ENCODE data around the gene CNST.

DNA sequence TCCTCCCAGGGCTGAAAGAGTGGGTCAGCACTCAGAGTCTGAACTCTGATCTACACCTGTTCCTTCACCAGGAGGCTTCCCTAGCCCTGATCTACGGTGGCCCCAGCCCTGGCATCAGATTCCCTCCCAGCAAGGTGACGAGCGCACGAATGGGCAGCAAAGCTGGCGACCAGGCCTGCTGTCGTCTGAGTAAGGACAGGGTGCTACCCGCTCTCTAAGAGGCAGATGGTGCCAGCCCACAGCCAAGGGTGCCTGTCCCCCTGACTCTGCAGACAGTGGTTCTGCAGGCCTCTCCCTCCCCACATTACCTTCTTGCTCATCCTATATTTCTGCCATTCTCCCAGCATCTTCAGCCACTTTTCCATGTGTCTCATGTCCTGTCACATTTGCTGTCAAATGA lies 48.9 kb upstream of the CNST start:
- TF ChIP-seq EZH2phosphoT487 (IDR thresholded peaks at IDR 0.05; ENCODE audit: borderline replicate concordance), result no peak
- TF ChIP-seq, protein P1, sequence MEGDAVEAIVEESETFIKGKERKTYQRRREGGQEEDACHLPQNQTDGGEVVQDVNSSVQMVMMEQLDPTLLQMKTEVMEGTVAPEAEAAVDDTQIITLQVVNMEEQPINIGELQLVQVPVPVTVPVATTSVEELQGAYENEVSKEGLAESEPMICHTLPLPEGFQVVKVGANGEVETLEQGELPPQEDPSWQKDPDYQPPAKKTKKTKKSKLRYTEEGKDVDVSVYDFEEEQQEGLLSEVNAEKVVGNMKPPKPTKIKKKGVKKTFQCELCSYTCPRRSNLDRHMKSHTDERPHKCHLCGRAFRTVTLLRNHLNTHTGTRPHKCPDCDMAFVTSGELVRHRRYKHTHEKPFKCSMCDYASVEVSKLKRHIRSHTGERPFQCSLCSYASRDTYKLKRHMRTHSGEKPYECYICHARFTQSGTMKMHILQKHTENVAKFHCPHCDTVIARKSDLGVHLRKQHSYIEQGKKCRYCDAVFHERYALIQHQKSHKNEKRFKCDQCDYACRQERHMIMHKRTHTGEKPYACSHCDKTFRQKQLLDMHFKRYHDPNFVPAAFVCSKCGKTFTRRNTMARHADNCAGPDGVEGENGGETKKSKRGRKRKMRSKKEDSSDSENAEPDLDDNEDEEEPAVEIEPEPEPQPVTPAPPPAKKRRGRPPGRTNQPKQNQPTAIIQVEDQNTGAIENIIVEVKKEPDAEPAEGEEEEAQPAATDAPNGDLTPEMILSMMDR (conservative IDR thresholded peaks at IDR 0.05; ENCODE audit: low read length), result no peak

Measured in Loucy (cell line).